NCI-H1048 (cell line): ENCODE data around the gene PGBD2.
"Not testable (repeated sequence)": the region's sequence is repeated elsewhere in the genome, so short reads cannot be mapped to it uniquely, and the experiment has no call there.

Source experiments
- DNase-seq: peaks from one replicate; lab custom pipeline; 2025; lab: John Stamatoyannopoulos, UW

Gene PGBD2

GRCh38 chr1:248890549-248891498, 15.2 kb upstream of the PGBD2 start:
- DNase-seq: no peak

- no peak for DNase-seq
Measured at GRCh38 chr1:248891758-248892157, 14.3 kb upstream of the PGBD2 start.

GRCh38 chr1:248892590-248892989, 13.4 kb upstream of the PGBD2 start:
- DNase-seq: no peak

GRCh38 chr1:248894837-248895236, 11.2 kb upstream of the PGBD2 start:
- no peak for DNase-seq

- DNase-seq: no peak
Measured at GRCh38 chr1:248897412-248898337, 8.4 kb upstream of the PGBD2 start.

- no peak for DNase-seq
Measured at GRCh38 chr1:248900637-248901036, 5.4 kb upstream of the PGBD2 start.

GRCh38 chr1:248901578-248901977, 4.5 kb upstream of the PGBD2 start:
- no peak for DNase-seq

- no peak for DNase-seq
Measured at GRCh38 chr1:248904437-248905216, 1.4 kb upstream of the PGBD2 start.

- no peak for DNase-seq
Measured at GRCh38 chr1:248905662-248906008, 400 bp upstream of the PGBD2 start.

- DNase-seq: no peak
Measured at GRCh38 chr1:248906753-248907661, 972 bp downstream of the PGBD2 start.

GRCh38 chr1:248910761-248911160, 4.7 kb downstream of the PGBD2 start:
- DNase-seq: no peak

- DNase-seq: no peak
Measured at GRCh38 chr1:248913933-248914332, 7.9 kb downstream of the PGBD2 start.

- DNase-seq: no peak
Measured at GRCh38 chr1:248914796-248915381, 8.9 kb downstream of the PGBD2 start.

- no peak for DNase-seq
Measured at GRCh38 chr1:248918131-248918530, 12.1 kb downstream of the PGBD2 start.

- DNase-seq: no peak
Measured at GRCh38 chr1:248923352-248924338, 17.6 kb downstream of the PGBD2 start.

GRCh38 chr1:248924696-248925532, 18.9 kb downstream of the PGBD2 start:
- DNase-seq: no peak

GRCh38 chr1:248925859-248926258, 19.8 kb downstream of the PGBD2 start:
- not testable (repeated sequence) for DNase-seq

- DNase-seq: no peak
Measured at GRCh38 chr1:248926401-248927182, 20.6 kb downstream of the PGBD2 start.
